Chondrocyte (in vitro differentiated cells): ENCODE measurements around the gene FAM107B. TPM values are rescaled to one million over a fixed set of nuclear protein-coding genes. Genes with fewer than 3 reads are reported as not detected.

ENCODE experiments used
- DNase-seq: peaks from one replicate; pipeline ENCODE4 v3.0.0; 2021; ENCODE audit warnings: mixed read lengths, low spot score
- H3K27ac Mint-ChIP-seq: one replicate; pipeline ENCODE4 v1.8.0; 2021; ENCODE audit warnings: mild to moderate bottlenecking, moderate library complexity, mixed read lengths; ENCODE audit not compliant: unreplicated experiment
- H3K27me3 Mint-ChIP-seq: 2 replicates; pipeline ENCODE4 v1.8.0; 2021; ENCODE audit warnings: low read depth, mixed read lengths
- H3K36me3 Mint-ChIP-seq: 2 replicates; pipeline ENCODE4 v1.8.0; 2021; ENCODE audit warnings: low read depth, mixed read lengths
- H3K4me1 Mint-ChIP-seq: 2 replicates; pipeline ENCODE4 v1.8.0; 2021; ENCODE audit warnings: low read depth, mild to moderate bottlenecking, mixed read lengths
- H3K4me3 Mint-ChIP-seq: one replicate; pipeline ENCODE4 v1.8.0; 2021; ENCODE audit warnings: mild to moderate bottlenecking, moderate library complexity, mixed read lengths; ENCODE audit not compliant: unreplicated experiment
- H3K9me3 Mint-ChIP-seq: 2 replicates; pipeline ENCODE4 v1.8.0; 2021; ENCODE audit warnings: low read depth, mixed read lengths
- total RNA-seq: library from RNA; stranded (reverse); gene quantifications from 3 replicates; pipeline ENCODE4 v1.2.1, GENCODE V29; 2021
- TF ChIP-seq, protein P1 (sequence below): fragments of 200-600 bp; sonication (generic); IDR thresholded peaks from 2 replicates; pipeline ENCODE4 v1.5.0; 2021; ENCODE audit warnings: antibody characterized with exemption, mild to moderate bottlenecking, moderate library complexity

The FAM107B gene
- total RNA-seq, 1 donor from 2014 or later: 29.1 TPM

DNA sequence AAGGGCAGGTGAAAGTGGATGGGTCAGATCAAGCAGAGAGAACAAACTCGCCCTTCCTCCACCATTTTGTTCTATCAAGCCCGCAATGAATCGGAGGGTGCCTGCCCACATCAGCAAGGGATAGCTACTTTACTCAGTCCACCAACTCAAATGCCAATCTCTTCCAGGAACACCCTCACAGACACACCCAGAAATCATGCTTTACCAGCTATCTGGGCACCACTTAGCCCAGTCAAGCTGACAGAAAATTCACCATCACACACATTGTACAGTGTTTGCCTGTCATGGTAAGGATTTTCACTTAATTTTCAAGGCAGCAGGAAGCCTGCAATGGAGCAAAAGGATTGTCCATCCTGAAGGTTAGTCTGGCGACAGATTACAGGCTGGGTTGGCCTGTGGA lies 75.2 kb downstream of the FAM107B start:
- Mint-ChIP-seq H3K36me3 (no peaks in the 10 kb centered on the region), H3K4me1 (no peaks in the 10 kb centered on the region), H3K4me3 (no peak overlapping the region), H3K27me3 (no peaks in the 10 kb centered on the region), H3K27ac (no peak overlapping the region), H3K9me3 (peaks cover 7% of the 10 kb centered on the region)
- TF ChIP-seq, protein P1, sequence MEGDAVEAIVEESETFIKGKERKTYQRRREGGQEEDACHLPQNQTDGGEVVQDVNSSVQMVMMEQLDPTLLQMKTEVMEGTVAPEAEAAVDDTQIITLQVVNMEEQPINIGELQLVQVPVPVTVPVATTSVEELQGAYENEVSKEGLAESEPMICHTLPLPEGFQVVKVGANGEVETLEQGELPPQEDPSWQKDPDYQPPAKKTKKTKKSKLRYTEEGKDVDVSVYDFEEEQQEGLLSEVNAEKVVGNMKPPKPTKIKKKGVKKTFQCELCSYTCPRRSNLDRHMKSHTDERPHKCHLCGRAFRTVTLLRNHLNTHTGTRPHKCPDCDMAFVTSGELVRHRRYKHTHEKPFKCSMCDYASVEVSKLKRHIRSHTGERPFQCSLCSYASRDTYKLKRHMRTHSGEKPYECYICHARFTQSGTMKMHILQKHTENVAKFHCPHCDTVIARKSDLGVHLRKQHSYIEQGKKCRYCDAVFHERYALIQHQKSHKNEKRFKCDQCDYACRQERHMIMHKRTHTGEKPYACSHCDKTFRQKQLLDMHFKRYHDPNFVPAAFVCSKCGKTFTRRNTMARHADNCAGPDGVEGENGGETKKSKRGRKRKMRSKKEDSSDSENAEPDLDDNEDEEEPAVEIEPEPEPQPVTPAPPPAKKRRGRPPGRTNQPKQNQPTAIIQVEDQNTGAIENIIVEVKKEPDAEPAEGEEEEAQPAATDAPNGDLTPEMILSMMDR: no peak
- DNase-seq: no peak

GRCh38 chr10:14698829-14699170 lies 75.9 kb downstream of the FAM107B start:
- Mint-ChIP-seq H3K9me3 (peaks cover 7% of the 10 kb centered on the region), H3K4me3 (no peak overlapping the region), H3K4me1 (no peaks in the 10 kb centered on the region), H3K36me3 (no peaks in the 10 kb centered on the region), H3K27ac (no peak overlapping the region), H3K27me3 (no peaks in the 10 kb centered on the region)
- TF ChIP-seq, protein P1: no peak
- no peak for DNase-seq

DNA sequence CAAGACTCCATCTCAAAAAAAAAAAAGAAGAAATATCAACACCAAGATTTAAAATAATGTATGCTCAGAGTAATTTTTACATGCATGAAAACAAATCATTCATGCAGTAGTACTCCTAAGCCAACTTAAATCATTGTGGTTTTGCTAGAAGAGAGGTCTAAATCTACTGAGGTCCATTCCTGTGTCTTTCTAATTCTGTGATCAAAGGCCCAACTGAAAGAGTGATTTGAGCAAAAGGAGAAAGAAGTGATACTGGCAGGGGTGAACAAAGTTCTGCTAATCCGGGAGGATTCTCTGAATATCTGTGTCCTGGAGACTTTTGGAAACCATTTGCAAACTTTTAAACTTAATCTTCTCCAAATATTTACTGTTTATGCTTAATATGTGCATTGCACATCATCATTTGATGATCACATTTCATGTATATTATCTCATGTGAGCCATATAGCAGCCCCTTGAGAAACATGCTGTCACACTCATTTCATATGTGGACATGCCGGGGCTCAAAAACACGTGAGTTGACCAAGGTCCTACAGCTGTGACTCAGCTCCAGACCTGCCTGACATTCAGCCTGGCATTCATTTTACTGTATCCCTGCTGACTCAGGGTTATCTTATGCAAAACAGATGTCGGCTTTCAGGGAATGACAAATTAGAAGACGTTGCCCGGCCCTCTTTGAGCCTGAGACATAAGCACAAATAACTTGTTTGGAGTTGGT lies 76.4 kb downstream of the FAM107B start:
- Mint-ChIP-seq H3K9me3 (peaks cover 7% of the 10 kb centered on the region), H3K36me3 (no peaks in the 10 kb centered on the region), H3K4me1 (no peaks in the 10 kb centered on the region), H3K4me3 (no peak overlapping the region), H3K27ac (no peak overlapping the region), H3K27me3 (no peaks in the 10 kb centered on the region)
- no peak for DNase-seq
- TF ChIP-seq, protein P1: no peak

DNA sequence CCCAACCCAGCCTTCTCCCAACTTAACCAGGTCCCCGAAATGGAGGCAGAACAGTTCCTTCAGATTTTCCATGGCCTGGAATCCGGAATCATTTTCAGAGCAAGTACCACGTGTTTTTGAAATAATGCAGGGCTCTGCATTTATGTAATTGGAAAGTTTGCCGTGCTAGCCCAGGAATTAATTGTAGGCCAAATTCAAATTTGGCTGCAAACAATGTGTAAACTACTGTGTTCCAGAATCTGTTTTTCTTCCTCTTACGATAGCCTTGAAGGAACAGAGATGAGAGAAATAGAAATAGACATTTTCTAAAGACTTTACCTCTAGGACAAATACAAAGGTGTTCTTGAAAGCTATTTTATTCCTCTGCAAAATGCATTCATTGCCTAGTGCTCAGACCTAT lies 77.4 kb downstream of the FAM107B start:
- H3K9me3 Mint-ChIP-seq: peaks cover 7% of the 10 kb centered on the region
- TF ChIP-seq, protein P1: no peak
- H3K4me1 Mint-ChIP-seq: no peaks in the 10 kb centered on the region

GRCh38 chr10:14696821-14697220 lies 77.9 kb downstream of the FAM107B start:
- no peaks in the 10 kb centered on the region for H3K27me3 Mint-ChIP-seq
- no peaks in the 10 kb centered on the region for H3K4me1 Mint-ChIP-seq
- H3K27ac Mint-ChIP-seq: no peak overlapping the region
- TF ChIP-seq, protein P1: no peak
- H3K4me3 Mint-ChIP-seq: no peak overlapping the region
- no peaks in the 10 kb centered on the region for H3K36me3 Mint-ChIP-seq
- H3K9me3 Mint-ChIP-seq: peaks cover 7% of the 10 kb centered on the region
- no peak for DNase-seq

More for the DNA sequence above, 77.4 kb downstream of the FAM107B start:
- Mint-ChIP-seq H3K36me3 (no peaks in the 10 kb centered on the region), H3K27ac (no peak overlapping the region), H3K4me3 (no peak overlapping the region), H3K27me3 (no peaks in the 10 kb centered on the region)
- DNase-seq: no peak
